Hepatocyte (in vitro differentiated cells): ENCODE measurements around the gene CEP112. TPM values are rescaled to one million over a fixed set of nuclear protein-coding genes. Genes with fewer than 3 reads are reported as not detected.

Experiments used
- DNase-seq: peaks from one replicate; pipeline ENCODE4 v3.0.0-alpha.2; 2016; ENCODE audit warnings: low spot score
- H2AFZ ChIP-seq: fragments of 200-600 bp; sonication (generic); 2 replicates; pipeline ENCODE4 v1.6.0; 2016; ENCODE audit warnings: antibody characterized with exemption, mild to moderate bottlenecking
- H3K27ac ChIP-seq: fragments of 200-600 bp; sonication (generic); 2 replicates; pipeline ENCODE4 v1.5.1; 2016; ENCODE audit warnings: mild to moderate bottlenecking
- H3K27me3 ChIP-seq: fragments of 200-600 bp; sonication (generic); 2 replicates; pipeline ENCODE4 v1.6.1; 2016
- H3K36me3 ChIP-seq: fragments of 200-600 bp; sonication (generic); replicated peaks from 2 replicates; pipeline ENCODE4 v1.5.1; 2016; ENCODE audit warnings: low read depth; ENCODE audit not compliant: insufficient read depth
- H3K4me1 ChIP-seq: fragments of 200-600 bp; sonication (generic); 2 replicates; pipeline ENCODE4 v1.5.1; 2016; ENCODE audit warnings: mild to moderate bottlenecking, moderate library complexity; ENCODE audit not compliant: insufficient read depth
- H3K4me2 ChIP-seq: fragments of 200-600 bp; sonication (generic); 2 replicates; pipeline ENCODE4 v1.6.0; 2016
- H3K4me3 ChIP-seq: fragments of 200-600 bp; sonication (generic); 2 replicates; pipeline ENCODE4 v1.5.1; 2016; ENCODE audit warnings: mild to moderate bottlenecking
- H3K79me2 ChIP-seq: fragments of 200-600 bp; sonication (generic); 2 replicates; pipeline ENCODE4 v1.6.0; 2017; ENCODE audit warnings: mild to moderate bottlenecking
- H3K9me2 ChIP-seq: fragments of 200-600 bp; sonication (generic); replicated peaks from 2 replicates; pipeline ENCODE4 v1.6.0; 2017; ENCODE audit warnings: mild to moderate bottlenecking; ENCODE audit not compliant: insufficient read depth
- H3K9me3 ChIP-seq: fragments of 200-600 bp; sonication (generic); 2 replicates; pipeline ENCODE4 v1.5.1; 2016; ENCODE audit warnings: low read depth, mild to moderate bottlenecking
- H4K20me1 ChIP-seq: fragments of 200-600 bp; sonication (generic); 2 replicates; pipeline ENCODE4 v1.6.0; 2016; ENCODE audit warnings: mild to moderate bottlenecking; ENCODE audit not compliant: insufficient read depth, poor library complexity, severe bottlenecking
- CTCF ChIP-seq: fragments of 200-600 bp; sonication (generic); IDR thresholded peaks from 2 replicates; pipeline ENCODE4 v1.5.1; 2016; ENCODE audit warnings: antibody characterized with exemption, mild to moderate bottlenecking; ENCODE audit not compliant: poor library complexity
- EZH2 ChIP-seq: fragments of 200-600 bp; sonication (generic); IDR thresholded peaks from 2 replicates; pipeline ENCODE4 v1.6.1; 2016; ENCODE audit warnings: antibody characterized with exemption, mild to moderate bottlenecking, borderline replicate concordance
- EZH2phosphoT487 ChIP-seq: fragments of 200-600 bp; sonication (generic); IDR thresholded peaks from one replicate; pipeline ENCODE4 v1.6.1; 2018; ENCODE audit warnings: antibody characterized with exemption, mild to moderate bottlenecking, low read depth, moderate library complexity; ENCODE audit not compliant: unreplicated experiment, severe bottlenecking
- WGBS: methylation state at CpG from one replicate; pipeline ENCODE4 v1.1.6; 2016; ENCODE audit warnings: low lambda C conversion rate; ENCODE audit errors: missing lambda C conversion rate; 5-methylcytosine and 5-hydroxymethylcytosine counted together
- polyA plus RNA-seq: library from polyadenylated mRNA; unstranded; fragments of >200 nt; fragmentation: Nextera tagmentation; extraction: Ambion mirVana; gene quantifications from 2 replicates; pipeline ENCODE4 v1.2.1, GENCODE V29; 2016
- total RNA-seq: library from RNA; depleted of rRNA; stranded (reverse); fragments of >200 nt; gene quantifications from 2 replicates; pipeline ENCODE4 v1.2.3, GENCODE V29; 2014

Gene CEP112
- total and polyA plus RNA-seq, 2 experiments from 2014 or later = 7.1 to 9.7 TPM

- 67% methylated on average over 3 of the region's 3 CpGs for WGBS
- no peaks in the 10 kb centered on the region for H3K4me1 ChIP-seq
- TF ChIP-seq CTCF (no peak), EZH2phosphoT487 (no peak), EZH2 (no peak)
Observed at GRCh38 chr17:66016231-66016630, 175.7 kb downstream of the CEP112 start.

GRCh38 chr17:66008680-66009079 is 183.3 kb downstream of the CEP112 start:
- H4K20me1 ChIP-seq = no peaks in the 10 kb centered on the region
- no peak overlapping the region for H2AFZ ChIP-seq
- no peaks in the 10 kb centered on the region for H3K4me1 ChIP-seq
- no peaks in the 10 kb centered on the region for H3K27me3 ChIP-seq
- no peaks in the 10 kb centered on the region for H3K9me3 ChIP-seq
- H3K4me2 ChIP-seq = no peak overlapping the region
- WGBS = 56% methylated on average over 1 of the region's 1 CpG
- no peak overlapping the region for H3K4me3 ChIP-seq
- no peak overlapping the region for H3K27ac ChIP-seq
- no peaks in the 10 kb centered on the region for H3K79me2 ChIP-seq
- no peak for DNase-seq
- TF ChIP-seq CTCF = no peak
- TF ChIP-seq EZH2 = no peak
- TF ChIP-seq EZH2phosphoT487 = no peak
- H3K36me3 ChIP-seq = no peaks in the 10 kb centered on the region
- no peaks in the 10 kb centered on the region for H3K9me2 ChIP-seq

More at GRCh38 chr17:66016231-66016630, 175.7 kb downstream of the CEP112 start:
- Histone ChIP-seq H2AFZ (no peak overlapping the region), H3K4me2 (no peak overlapping the region), H3K9me3 (no peaks in the 10 kb centered on the region), H3K9me2 (no peaks in the 10 kb centered on the region), H3K79me2 (no peaks in the 10 kb centered on the region), H3K27me3 (no peaks in the 10 kb centered on the region), H3K27ac (no peak overlapping the region), H3K4me3 (no peak overlapping the region), H3K36me3 (no peaks in the 10 kb centered on the region), H4K20me1 (no peaks in the 10 kb centered on the region)
- DNase-seq = no peak

- H3K4me1 ChIP-seq = no peaks in the 10 kb centered on the region
- no peak for DNase-seq
- WGBS = 77% methylated on average over 4 of the region's 4 CpGs
- no peak overlapping the region for H2AFZ ChIP-seq
- H4K20me1 ChIP-seq = no peaks in the 10 kb centered on the region
- no peaks in the 10 kb centered on the region for H3K79me2 ChIP-seq
- H3K27me3 ChIP-seq = no peaks in the 10 kb centered on the region
- H3K4me2 ChIP-seq = no peak overlapping the region
- H3K4me3 ChIP-seq = no peak overlapping the region
- H3K9me2 ChIP-seq = no peaks in the 10 kb centered on the region
- TF ChIP-seq EZH2phosphoT487 = no peak
- TF ChIP-seq CTCF = no peak
- TF ChIP-seq EZH2 = no peak
- H3K9me3 ChIP-seq = no peaks in the 10 kb centered on the region
- no peak overlapping the region for H3K27ac ChIP-seq
- H3K36me3 ChIP-seq = no peaks in the 10 kb centered on the region
Observed at GRCh38 chr17:66006654-66007053, 185.3 kb downstream of the CEP112 start.

- no peak overlapping the region for H3K4me3 ChIP-seq
- H3K36me3 ChIP-seq = no peaks in the 10 kb centered on the region
- H3K27ac ChIP-seq = no peak overlapping the region
- no peak for TF ChIP-seq EZH2phosphoT487
- no peak for TF ChIP-seq CTCF
- TF ChIP-seq EZH2 = no peak
- H4K20me1 ChIP-seq = no peaks in the 10 kb centered on the region
- no peaks in the 10 kb centered on the region for H3K9me3 ChIP-seq
- no peaks in the 10 kb centered on the region for H3K9me2 ChIP-seq
- H3K27me3 ChIP-seq = no peaks in the 10 kb centered on the region
- H3K4me1 ChIP-seq = no peaks in the 10 kb centered on the region
- WGBS = 67% methylated on average over 1 of the region's 1 CpG
- no peak for DNase-seq
- no peak overlapping the region for H2AFZ ChIP-seq
- H3K4me2 ChIP-seq = no peak overlapping the region
- H3K79me2 ChIP-seq = no peaks in the 10 kb centered on the region
Observed at GRCh38 chr17:66002812-66003211, 189.1 kb downstream of the CEP112 start.
